Measurements from ENCODE around the gene CREB5. TPM values are rescaled to one million over a fixed set of nuclear protein-coding genes. Genes with fewer than 3 reads are reported as not detected.
A peak's percentile ranks its signal among the peaks of the same experiment; 100 is the strongest.

The CREB5 gene
- total and polyA plus RNA-seq, 2 of the 13 experiments (the other 11 are each of a cell fraction or from before 2014, with no cell fraction given) = 0.38 to 0.71 TPM

- Histone ChIP-seq H3K4me3 (replicated peaks in 1 of 3; ENCODE audit: insufficient read depth in 1 of 3, low read depth in 2 of 3, low read length in 3 of 3) (peak overlapping the region; percentile 47 to 63 (median 58); a peak in 4 of 6 replicates), H3K27me3 (ENCODE audit: control insufficient read depth in 1 of 2, insufficient read depth in 2 of 2, low read length in 2 of 2) (peaks cover 2 to 35% of the 10 kb centered on the region in 2 experiments), H2AFZ (ENCODE audit: low read length) (no peak overlapping the region), H3K27ac (ENCODE audit: extremely low read length, insufficient read depth, low read length) (no peak overlapping the region), H3K36me3 (replicated peaks in 1 of 2; ENCODE audit: control insufficient read depth in 1 of 2, insufficient read depth in 2 of 2, low read length in 2 of 2) (no peaks in the 10 kb centered on the region), H3K79me2 (ENCODE audit: insufficient read depth, low read length) (no peaks in the 10 kb centered on the region), H4K20me1 (ENCODE audit: insufficient read depth, low read length) (no peaks in the 10 kb centered on the region), H3K9me3 (ENCODE audit: low read length) (no peaks in the 10 kb centered on the region), H3K9ac (ENCODE audit: insufficient read depth, low read depth, low read length) (0 out of 2 replicates have a peak overlapping the region, but pooled peaks have one; percentile 43), H3K4me2 (ENCODE audit: low read depth, low read length) (peak overlapping the region; percentile 66), H3K4me1 (ENCODE audit: insufficient read depth, low read length) (0 out of 2 replicates have a peak, but pooled peaks cover 7% of the 10 kb centered on the region)
- peak; percentile 59 for ATAC-seq
- ChIA-PET CTCF (ENCODE audit: low intra/inter-chr PET ratio, low total read pairs) (no interaction called here), POLR2A (no interaction called here)
- 38% methylated on average over 20 of the region's 92 CpGs for WGBS (ENCODE audit: low lambda C conversion rate)
- in situ Hi-C loops (cut with HindIII; ENCODE audit: extremely low pct_ligation_motif_present, low pct_unique_long_range_greater_than_20kb) = no loop called here
- BruUV-seq (replicated peaks) = TSS peak; percentile 90
- peak; percentile 46; the same call in 1 of the 2 replicates for TF ChIP-seq RBFOX2 (IDR thresholded peaks at IDR 0.05; ENCODE audit: low read depth, low read length)
- TF ChIP-seq ADNP (CRISPR knock-in tag; IDR thresholded peaks at IDR 0.05) = no peak
- DNase-seq (ENCODE audit: low spot score) = no peak
- intact Hi-C loops (cut with micrococcal nuclease; ENCODE audit: unreplicated experiment) = no loop called here
- no peak for FAIRE-seq
These were observed 2.3 kb upstream of the CREB5 start for GRCh38 chr7:28409716-28410627.

GRCh38 chr7:28410628-28411531 lies 1.4 kb upstream of the CREB5 start:
- intact Hi-C loops (cut with micrococcal nuclease; ENCODE audit: unreplicated experiment) = no loop called here
- no TSS peak for BruUV-seq (replicated peaks)
- ChIA-PET CTCF (ENCODE audit: low intra/inter-chr PET ratio, low total read pairs) (no interaction called here), POLR2A (no interaction called here)
- Histone ChIP-seq H4K20me1 (ENCODE audit: insufficient read depth, low read length) (no peaks in the 10 kb centered on the region), H3K9me3 (ENCODE audit: low read length) (no peaks in the 10 kb centered on the region), H3K4me1 (ENCODE audit: insufficient read depth, low read length) (0 out of 2 replicates have a peak, but pooled peaks cover 7% of the 10 kb centered on the region), H2AFZ (ENCODE audit: low read length) (no peak overlapping the region), H3K9ac (ENCODE audit: insufficient read depth, low read depth, low read length) (no peak overlapping the region), H3K4me2 (ENCODE audit: low read depth, low read length) (peak overlapping the region; percentile 66; the same call in 1 of the 2 replicates), H3K4me3 (replicated peaks in 1 of 3; ENCODE audit: insufficient read depth in 1 of 3, low read depth in 2 of 3, low read length in 3 of 3) (peak overlapping the region in 1 of 3 experiments; percentile 58; a peak in 1 of 6 replicates), H3K27ac (ENCODE audit: extremely low read length, insufficient read depth, low read length) (no peak overlapping the region), H3K36me3 (replicated peaks in 1 of 2; ENCODE audit: control insufficient read depth in 1 of 2, insufficient read depth in 2 of 2, low read length in 2 of 2) (no peaks in the 10 kb centered on the region), H3K27me3 (ENCODE audit: control insufficient read depth in 1 of 2, insufficient read depth in 2 of 2, low read length in 2 of 2) (peaks cover 2 to 35% of the 10 kb centered on the region in 2 experiments), H3K79me2 (ENCODE audit: insufficient read depth, low read length) (no peaks in the 10 kb centered on the region)
- WGBS (ENCODE audit: low lambda C conversion rate) = 32% methylated on average over 28 of the region's 28 CpGs
- in situ Hi-C loops (cut with HindIII; ENCODE audit: extremely low pct_ligation_motif_present, low pct_unique_long_range_greater_than_20kb) = no loop called here
- DNase-seq (ENCODE audit: low spot score) (no peak), FAIRE-seq (no peak), ATAC-seq (no peak)
- TF ChIP-seq POLR2A (IDR thresholded peaks at IDR 0.05; ENCODE audit: insufficient read depth in 1 of 2, low read depth in 2 of 2, low read length in 2 of 2) (no peak), ATF2 (CRISPR knock-in tag; IDR thresholded peaks at IDR 0.05) (no peak), MAFF (IDR thresholded peaks at IDR 0.05; ENCODE audit: low read depth, low read length) (peak; percentile 52; the same call in 1 of the 2 replicates), MAFK (conservative IDR thresholded peaks at IDR 0.05 in 1 of 2, IDR thresholded peaks at IDR 0.05 in 1 of 2; ENCODE audit: low read length in 2 of 2) (peak; percentile 51 to 76), ATF7 (IDR thresholded peaks at IDR 0.05) (peak; percentile 88), ATF7 (CRISPR knock-in tag; IDR thresholded peaks at IDR 0.05) (no peak), ZEB1 (IDR thresholded peaks at IDR 0.05; ENCODE audit: insufficient replicate concordance, low read depth) (no peak), ZNF564 (CRISPR knock-in tag; IDR thresholded peaks at IDR 0.05) (no peak), RBFOX2 (IDR thresholded peaks at IDR 0.05; ENCODE audit: low read depth, low read length) (no peak)
